ENCODE results near the gene HSD11B1L. TPM values are rescaled to one million over a fixed set of nuclear protein-coding genes. Genes with fewer than 3 reads are reported as not detected.
"Not testable (repeated sequence)": the region's sequence is repeated elsewhere in the genome, so short reads cannot be mapped to it uniquely, and the experiment has no call there.

HSD11B1L gene
- total RNA-seq, 1 experiment from 2014 or later: 12.0 TPM

DNA sequence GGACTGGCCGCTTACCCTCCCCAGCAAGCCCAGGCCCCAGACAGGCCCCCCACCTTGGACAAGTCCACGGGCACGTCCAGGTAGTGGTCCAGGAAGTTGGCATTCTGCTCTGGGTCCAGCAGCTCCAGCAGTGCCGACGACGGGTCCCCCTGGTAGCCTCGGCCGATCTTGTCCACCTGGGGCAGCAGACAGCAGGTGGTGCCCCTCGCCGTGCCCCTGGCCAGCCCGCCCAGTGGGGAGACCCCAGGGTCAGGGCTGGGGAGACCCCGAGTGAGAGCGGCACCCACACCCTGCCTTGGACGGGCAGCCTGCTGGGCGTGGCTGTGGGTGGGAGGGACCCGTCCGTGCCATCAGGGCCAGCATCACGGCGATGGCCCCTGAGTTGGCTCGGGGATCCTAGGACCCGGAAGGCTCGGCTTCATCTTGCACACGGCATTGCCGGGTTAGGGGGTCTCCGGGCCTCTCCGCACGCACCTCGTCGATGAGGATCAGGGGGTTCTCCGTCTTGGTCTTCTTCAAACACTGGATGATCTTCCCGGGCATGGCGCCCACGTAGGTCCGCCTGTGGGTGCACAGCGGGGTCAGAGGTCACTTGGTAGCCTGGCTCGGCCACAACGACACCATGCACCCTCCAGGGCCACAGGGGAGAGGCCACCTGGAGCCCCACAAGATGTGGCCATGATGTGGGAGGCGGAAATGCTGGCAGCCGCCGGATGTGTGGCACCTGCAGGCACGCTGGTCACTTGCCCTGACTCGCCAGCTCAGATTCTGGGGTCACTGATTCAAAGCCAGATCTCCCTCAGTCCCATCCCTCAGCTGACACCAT, 15.6 kb downstream of the HSD11B1L start:
- Histone ChIP-seq H3K4me3 (ENCODE audit: insufficient read depth, low read depth, low read length) (no peak overlapping the region), H3K27me3 (ENCODE audit: control insufficient read depth, insufficient read depth, low read length) (no peaks in the 10 kb centered on the region), H3K36me3 (replicated peaks; ENCODE audit: control insufficient read depth, insufficient read depth, low read length) (peaks cover 42% of the 10 kb centered on the region)
- DNase-seq: no peak

DNA sequence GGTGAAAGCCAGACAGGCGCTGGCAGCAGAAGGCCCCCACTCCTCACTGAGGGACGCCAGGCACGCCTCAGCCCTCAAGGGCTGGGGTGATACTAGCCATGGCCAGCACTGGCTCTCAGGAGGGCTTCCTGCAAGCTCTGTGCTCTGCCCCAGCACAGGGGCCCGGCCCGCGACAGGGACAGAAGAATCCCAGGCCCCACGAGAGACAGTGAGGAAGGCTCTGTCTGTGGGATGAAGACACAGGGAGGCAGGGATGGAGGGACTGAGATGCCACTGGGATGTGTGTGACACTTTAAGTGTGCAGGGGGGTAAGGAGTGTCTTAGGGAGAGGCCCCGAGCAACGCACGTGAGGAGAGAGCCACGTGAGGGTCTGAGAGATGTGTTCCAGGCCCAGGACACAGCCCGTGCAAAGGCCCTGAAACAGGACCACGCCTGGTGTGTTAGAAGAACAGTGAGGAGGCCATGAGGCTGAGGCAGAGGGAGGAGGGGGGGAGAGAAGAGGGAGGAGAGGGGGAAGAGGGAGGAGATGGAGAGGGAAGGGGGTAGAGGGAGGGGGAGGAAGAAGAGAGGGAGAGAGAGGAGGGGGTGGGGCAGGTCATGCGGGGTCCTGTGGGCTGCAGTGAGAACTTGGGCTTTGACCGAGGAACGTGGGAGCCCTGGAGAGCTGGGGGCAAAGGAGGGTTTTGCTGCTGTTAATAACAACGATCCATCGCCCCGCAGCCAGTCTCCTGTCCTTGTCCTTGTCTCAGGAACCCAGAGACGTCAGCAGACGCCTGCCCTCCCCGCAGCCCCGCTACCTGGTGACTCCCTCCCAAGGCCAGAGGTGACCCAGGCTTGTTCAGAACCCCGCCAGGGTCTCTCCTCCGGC, 16.4 kb downstream of the HSD11B1L start:
- no peaks in the 10 kb centered on the region for H3K27me3 ChIP-seq (ENCODE audit: control insufficient read depth, insufficient read depth, low read length)
- peaks cover 37% of the 10 kb centered on the region for H3K36me3 ChIP-seq (replicated peaks; ENCODE audit: control insufficient read depth, insufficient read depth, low read length)
- no peak for DNase-seq
- no peak overlapping the region for H3K4me3 ChIP-seq (ENCODE audit: insufficient read depth, low read depth, low read length)

DNA sequence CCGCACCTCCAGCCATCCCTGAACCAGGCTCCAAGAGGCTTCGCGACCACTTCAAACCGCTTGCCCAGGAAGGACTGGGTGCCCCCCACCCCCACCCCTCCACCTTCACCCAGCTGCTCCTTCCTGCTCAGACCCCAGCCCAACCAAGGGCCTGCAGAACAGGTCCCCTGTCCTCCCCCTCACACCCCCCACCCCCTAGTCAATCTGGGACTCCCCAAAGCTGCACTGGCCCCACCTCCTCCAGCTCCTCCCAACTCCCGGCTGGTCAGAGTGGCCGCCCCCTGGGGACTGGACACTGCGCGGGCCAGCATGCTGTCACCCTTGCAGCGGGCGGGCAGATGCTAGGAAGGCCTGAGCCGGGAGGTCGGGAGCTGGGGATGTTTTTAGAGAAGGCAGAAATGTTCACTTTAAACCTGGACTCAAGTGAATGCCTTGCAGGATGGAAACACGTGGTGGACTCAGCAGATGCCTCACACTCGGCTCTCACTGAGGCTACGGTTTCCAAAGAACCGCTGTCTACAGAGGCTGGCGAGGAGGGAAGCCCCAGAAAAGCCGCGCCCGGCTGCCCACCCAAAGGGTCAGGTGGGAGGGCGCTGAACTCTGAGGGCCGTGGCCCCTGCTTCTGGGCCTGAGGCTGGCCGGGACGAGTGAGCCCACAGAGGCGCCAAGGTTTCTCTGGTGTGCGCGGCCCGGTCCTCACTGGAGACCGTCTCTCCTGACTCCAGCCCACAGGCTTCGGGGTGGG, 17.2 kb downstream of the HSD11B1L start:
- Histone ChIP-seq H3K4me3 (ENCODE audit: insufficient read depth, low read depth, low read length) (no peak overlapping the region), H3K27me3 (ENCODE audit: control insufficient read depth, insufficient read depth, low read length) (no peaks in the 10 kb centered on the region), H3K36me3 (replicated peaks; ENCODE audit: control insufficient read depth, insufficient read depth, low read length) (peaks cover 32% of the 10 kb centered on the region)
- DNase-seq: peak; percentile 70

DNA sequence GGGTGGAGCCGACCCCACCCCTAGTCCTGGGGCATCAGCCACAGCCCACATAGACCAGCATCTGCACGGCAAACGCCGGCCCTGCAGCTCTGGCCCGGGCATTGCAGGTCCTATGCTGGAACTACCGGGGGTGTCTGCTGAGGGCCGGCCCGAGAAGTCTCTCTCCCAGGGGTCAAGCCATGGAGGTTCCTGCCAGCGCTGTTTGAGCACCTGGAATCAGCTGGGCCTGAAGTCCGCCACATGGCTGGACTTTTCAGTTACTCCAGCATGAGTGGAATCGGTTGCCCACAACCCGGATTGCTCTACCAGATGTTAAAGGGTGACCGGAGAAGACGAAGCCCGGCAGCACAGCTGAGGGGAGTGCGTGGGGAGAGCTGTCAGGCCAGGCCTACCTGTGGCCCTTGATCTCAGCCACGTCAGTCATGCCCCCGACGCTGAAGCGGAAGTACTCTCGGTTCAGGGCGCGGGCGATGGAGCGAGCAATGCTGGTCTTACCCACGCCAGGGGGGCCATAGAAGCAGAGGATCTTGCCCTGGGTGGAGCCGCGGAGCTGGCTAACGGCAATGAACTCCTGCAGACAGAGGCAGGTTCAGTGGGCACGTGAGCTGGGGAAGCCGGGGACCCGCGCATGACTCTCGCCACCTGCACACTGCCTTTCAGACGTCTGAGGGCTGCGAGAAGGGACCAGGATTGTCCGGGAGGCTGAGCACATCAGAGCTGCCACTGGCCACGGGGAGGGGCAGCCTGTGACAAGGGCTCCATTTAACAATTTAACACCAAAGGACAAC, 18.0 kb downstream of the HSD11B1L start:
- H3K36me3 ChIP-seq (replicated peaks; ENCODE audit: control insufficient read depth, insufficient read depth, low read length): peaks cover 33% of the 10 kb centered on the region
- DNase-seq: no peak
- H3K27me3 ChIP-seq (ENCODE audit: control insufficient read depth, insufficient read depth, low read length): no peaks in the 10 kb centered on the region
- H3K4me3 ChIP-seq (ENCODE audit: insufficient read depth, low read depth, low read length): no peak overlapping the region

DNA sequence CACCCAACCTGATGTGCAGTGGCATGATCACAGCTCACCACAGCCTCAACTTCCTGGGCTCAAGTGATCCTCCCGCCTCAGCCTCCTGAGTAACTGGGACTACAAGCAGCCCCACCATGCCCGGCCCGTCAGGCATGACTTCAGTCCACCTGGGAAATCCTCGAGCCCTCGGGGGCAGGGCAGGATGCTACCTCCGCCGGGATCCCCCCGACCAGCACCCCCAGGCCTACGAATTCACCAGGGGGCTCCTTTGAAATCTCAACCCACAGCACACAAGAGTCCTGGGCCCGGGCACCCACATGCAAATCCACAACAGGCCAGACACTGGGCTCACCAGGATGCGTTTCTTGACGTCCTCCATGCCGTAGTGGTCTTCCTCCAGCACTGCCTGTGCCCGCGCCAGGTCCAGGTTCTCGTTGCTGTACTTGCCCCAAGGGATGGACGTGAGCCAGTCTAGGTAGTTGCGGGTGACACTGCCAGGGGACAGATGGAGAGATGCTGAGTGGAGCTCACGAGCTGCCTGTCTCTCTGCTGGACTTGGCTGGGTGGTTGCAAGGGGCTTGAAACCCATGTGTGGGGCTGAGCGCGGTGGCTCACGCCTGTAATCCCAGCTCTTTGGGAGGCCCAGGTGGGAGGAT, 19.7 kb downstream of the HSD11B1L start:
- DNase-seq: peak; percentile 43
- Histone ChIP-seq H3K4me3 (ENCODE audit: insufficient read depth, low read depth, low read length) (no peak overlapping the region), H3K27me3 (ENCODE audit: control insufficient read depth, insufficient read depth, low read length) (no peaks in the 10 kb centered on the region), H3K36me3 (replicated peaks; ENCODE audit: control insufficient read depth, insufficient read depth, low read length) (peaks cover 34% of the 10 kb centered on the region)

DNA sequence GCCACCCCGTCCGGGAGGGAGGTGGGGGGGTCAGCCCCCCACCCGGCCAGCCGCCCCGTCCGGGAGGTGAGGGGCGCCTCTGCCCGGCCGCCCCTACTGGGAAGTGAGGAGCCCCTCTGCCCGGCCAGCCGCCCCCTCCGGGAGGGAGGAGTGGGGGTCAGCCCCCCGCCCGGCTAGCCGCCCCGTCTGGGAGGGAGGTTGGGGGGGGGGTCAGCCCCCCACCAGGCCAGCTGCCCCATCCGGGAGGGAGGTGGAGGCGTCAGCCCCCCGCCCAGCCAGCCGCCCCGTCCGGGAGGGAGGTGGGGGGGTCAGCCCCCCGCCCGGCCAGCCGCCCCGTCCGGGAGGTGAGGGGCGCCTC, 21.2 kb downstream of the HSD11B1L start:
- not testable (repeated sequence) for H3K4me3 ChIP-seq (ENCODE audit: insufficient read depth, low read depth, low read length); H3K27me3 ChIP-seq (ENCODE audit: control insufficient read depth, insufficient read depth, low read length); DNase-seq
- H3K36me3 ChIP-seq (replicated peaks; ENCODE audit: control insufficient read depth, insufficient read depth, low read length): peaks cover 42% of the 10 kb centered on the region

DNA sequence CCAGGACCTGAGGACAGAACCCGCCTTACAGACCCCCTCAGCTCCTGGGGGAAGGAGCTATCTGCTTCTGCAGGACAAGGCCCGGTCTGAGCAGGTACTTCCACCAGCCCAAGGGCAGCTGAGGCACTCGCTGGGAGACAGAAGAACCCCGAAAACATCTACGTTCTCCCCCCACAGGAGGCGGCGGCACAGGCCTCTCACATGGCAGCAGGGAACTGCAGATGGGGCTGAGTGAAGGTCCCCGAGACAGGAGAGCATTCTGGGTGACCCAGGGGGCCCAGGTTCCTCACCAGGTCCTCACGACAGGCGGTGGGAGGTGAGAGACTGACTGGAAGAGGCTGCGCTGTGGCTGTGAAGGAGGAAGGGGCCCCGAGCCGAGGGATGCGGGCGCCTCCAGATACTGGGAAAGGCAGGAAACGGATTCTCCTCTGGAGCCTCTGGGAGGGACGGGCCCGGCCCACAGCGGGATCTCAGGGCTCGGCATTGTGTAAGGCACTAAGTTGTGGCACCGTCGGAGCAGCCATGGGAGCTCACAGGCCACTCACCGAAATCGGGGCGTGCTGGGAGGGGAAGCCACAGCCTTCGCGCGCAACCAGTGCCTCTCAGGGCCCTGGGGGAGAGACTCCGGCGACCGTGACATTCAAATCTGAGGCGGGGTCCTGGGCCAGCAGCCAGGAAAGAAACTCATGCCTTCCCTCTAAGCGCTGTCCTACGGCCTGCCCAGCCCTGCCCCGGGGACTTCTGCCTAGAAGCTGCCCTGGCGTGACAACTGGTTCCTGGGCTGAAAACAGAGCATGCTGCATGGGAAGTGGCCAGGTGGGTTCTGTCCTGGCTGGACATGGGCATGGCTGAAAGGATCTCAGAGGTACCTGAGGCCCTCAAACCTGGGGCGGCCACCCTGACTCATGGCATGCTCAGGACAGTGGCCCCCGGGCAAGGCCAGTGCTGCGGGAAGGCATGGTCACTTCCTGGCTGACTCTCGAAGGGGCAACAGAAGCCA, 23.3 kb downstream of the HSD11B1L start:
- Histone ChIP-seq H3K36me3 (replicated peaks; ENCODE audit: control insufficient read depth, insufficient read depth, low read length) (peaks cover 42% of the 10 kb centered on the region), H3K27me3 (ENCODE audit: control insufficient read depth, insufficient read depth, low read length) (no peaks in the 10 kb centered on the region), H3K4me3 (ENCODE audit: insufficient read depth, low read depth, low read length) (no peak overlapping the region)
- peak; percentile 46 for DNase-seq

DNA sequence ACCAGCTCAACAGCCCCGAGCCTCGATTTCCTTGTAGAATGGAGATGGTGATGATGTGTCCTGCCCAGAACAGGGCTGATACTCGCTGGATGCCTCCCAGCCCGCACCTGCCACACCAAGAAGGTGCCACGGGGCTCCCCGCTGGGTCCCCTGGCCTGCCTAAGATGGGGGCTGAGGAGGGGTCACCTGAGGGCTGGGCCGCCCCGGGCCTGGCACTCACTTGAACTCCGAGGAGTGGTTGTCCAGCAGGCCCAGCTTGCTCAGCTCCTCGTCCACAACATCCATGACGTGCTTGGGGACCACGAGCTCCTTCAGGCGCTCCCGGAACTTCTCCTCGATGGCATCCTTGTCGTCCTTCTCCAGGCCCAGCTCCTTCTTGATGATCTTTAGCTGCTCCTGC, 24.7 kb downstream of the HSD11B1L start:
- H3K36me3 ChIP-seq (replicated peaks; ENCODE audit: control insufficient read depth, insufficient read depth, low read length): peaks cover 39% of the 10 kb centered on the region
- no peaks in the 10 kb centered on the region for H3K27me3 ChIP-seq (ENCODE audit: control insufficient read depth, insufficient read depth, low read length)
- no peak overlapping the region for H3K4me3 ChIP-seq (ENCODE audit: insufficient read depth, low read depth, low read length)
- DNase-seq: peak; percentile 51

DNA sequence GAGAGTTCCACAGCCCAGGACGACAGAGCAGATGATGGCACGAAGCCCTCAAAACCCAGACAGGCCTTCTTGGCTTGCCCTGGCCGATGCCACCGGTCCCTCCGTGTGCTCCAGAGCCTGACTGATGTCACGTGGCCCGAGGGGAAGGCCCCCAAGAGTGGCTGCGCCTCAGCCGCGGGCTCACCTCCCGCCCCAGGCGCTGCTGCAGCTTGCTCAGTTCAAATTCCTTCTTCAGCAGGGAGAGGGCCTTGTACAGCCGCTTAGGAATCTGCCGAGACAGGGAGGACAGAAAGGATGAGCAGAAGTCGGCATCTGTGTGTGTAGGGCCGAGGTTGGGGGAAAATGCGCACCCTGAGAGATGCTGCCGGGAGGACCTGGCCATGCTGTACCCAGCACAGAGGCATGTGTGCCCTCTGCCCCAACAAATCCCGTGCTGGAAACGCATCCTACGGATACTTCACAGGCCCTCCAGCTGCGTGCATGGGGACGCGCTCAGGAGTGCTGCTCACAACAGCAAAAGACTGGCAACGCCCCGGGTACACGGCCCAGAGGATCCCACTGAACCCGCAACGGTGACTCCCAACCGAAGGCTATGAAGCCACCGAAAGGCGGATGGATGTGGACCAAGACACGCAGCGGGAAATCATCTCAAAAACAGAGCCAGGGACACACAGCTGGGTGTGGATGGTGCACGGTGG, 26.2 kb downstream of the HSD11B1L start:
- Histone ChIP-seq H3K4me3 (ENCODE audit: insufficient read depth, low read depth, low read length) (no peak overlapping the region), H3K36me3 (replicated peaks; ENCODE audit: control insufficient read depth, insufficient read depth, low read length) (peaks cover 48% of the 10 kb centered on the region), H3K27me3 (ENCODE audit: control insufficient read depth, insufficient read depth, low read length) (no peaks in the 10 kb centered on the region)
- peak; percentile 59 for DNase-seq

DNA sequence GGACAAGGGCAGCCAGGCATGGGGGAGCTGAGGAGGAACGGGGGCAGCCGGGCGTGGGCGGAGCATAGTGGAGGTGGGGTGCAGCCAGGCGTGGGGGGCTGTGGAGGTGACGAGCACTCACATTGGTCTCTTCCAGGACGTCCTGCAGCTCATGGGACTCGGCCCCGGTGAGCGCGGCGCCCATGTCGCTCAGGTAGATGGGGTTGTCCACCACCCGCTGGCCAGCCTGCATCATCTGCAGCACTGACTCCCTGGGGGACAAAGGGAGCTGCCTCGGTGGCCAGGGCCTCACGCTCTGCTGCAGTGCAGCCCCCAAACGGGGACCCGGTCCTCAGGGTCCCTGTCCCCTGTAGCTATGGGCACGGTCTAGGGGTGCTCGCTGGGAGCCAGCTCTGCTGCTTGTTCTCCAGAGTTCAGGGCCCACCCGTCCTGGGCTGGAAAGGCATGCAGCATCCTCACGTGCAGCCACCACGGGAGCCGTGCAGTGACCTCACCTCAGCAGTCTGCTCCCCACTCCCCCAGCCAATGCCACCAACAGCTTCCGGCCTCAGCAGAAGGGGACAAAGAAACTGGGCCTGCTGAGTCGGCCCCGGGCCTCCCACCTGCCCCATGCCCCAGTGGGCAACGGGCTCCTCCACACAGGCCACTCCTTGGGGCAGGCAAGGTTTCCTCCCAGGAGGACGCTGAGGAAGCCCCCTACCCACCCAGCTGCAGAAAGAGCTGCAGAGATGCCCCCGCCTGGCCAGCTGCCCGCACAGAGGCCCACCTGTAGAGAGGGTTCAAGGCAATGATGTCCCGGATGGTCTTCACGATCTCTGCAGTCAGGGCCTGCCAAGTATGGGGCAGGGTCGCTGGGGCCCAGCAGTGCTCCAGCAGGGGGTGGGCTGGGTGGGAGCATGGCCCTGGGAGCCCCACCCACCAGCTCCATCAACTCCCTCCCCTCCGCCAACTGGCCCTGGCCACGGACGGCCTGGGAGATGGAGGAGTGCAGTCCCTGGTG, 27.0 kb downstream of the HSD11B1L start:
- Histone ChIP-seq H3K36me3 (replicated peaks; ENCODE audit: control insufficient read depth, insufficient read depth, low read length) (peaks cover 54% of the 10 kb centered on the region), H3K27me3 (ENCODE audit: control insufficient read depth, insufficient read depth, low read length) (no peaks in the 10 kb centered on the region), H3K4me3 (ENCODE audit: insufficient read depth, low read depth, low read length) (no peak overlapping the region)
- DNase-seq: peak; percentile 68

DNA sequence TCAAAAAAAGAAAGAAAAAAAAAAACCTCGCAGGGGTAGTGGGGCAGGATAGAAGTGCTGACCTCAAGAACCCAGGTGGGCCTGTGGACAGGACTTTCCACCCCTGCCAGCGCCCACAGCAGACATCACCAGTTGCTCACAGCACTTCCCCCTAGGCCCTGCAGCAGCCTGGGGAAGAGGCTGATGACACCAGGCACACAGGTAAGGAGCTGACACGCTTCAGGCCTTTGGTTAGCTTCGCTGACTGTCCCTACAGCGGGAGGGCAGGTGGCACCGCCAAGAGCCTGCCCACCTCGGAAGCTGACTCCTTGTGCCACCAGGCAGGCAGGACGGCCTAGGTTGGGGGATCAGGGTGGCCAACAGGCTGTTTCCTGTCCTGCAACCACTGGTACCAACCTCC, 30.2 kb downstream of the HSD11B1L start:
- no peak overlapping the region for H3K4me3 ChIP-seq (ENCODE audit: insufficient read depth, low read depth, low read length)
- H3K36me3 ChIP-seq (replicated peaks; ENCODE audit: control insufficient read depth, insufficient read depth, low read length): peaks cover 39% of the 10 kb centered on the region
- peak; percentile 33 for DNase-seq
- no peaks in the 10 kb centered on the region for H3K27me3 ChIP-seq (ENCODE audit: control insufficient read depth, insufficient read depth, low read length)
